Right kidney (tissue), 9 donors: ENCODE data around the gene BAD.
"Not testable (repeated sequence)": the region's sequence is repeated elsewhere in the genome, so short reads cannot be mapped to it uniquely, and the experiment has no call there.

ENCODE experiments used
- DNase-seq: peaks from one replicate; pipeline ENCODE4 v3.0.0-alpha.2; 2016
- long read RNA-seq, 8 donors: transcript quantifications; one replicate each; lab custom pipeline, GENCODE V29; 2026

BAD gene
- long read RNA-seq, donor 1, transcript BAD-201 (4 exons, 929 nt) = major isoform, 70 of 89 reads
- long read RNA-seq, donor 1, transcript BAD-203 (3 exons, 1,157 nt) = minor isoform, 17 of 89 reads
- long read RNA-seq, donor 1, partial matches to known transcripts = 0 of 89 reads
- long read RNA-seq, donor 1, other reads (novel, unspliced or antisense) = 0 of 89 reads
- long read RNA-seq, donor 2, transcript BAD-201 (4 exons, 929 nt) = major isoform, 37 of 53 reads
- long read RNA-seq, donor 2, transcript BAD-203 (3 exons, 1,157 nt) = minor isoform, 12 of 53 reads
- long read RNA-seq, donor 2, partial matches to known transcripts = 0 of 53 reads
- long read RNA-seq, donor 2, other reads (novel, unspliced or antisense) = 0 of 53 reads
- long read RNA-seq, donor 3, transcript BAD-203 (3 exons, 1,157 nt) = minor isoform, 6 of 33 reads
- long read RNA-seq, donor 3, transcript BAD-201 (4 exons, 929 nt) = major isoform, 17 of 33 reads
- long read RNA-seq, donor 3, partial matches to known transcripts = 10 of 33 reads
- long read RNA-seq, donor 3, other reads (novel, unspliced or antisense) = 0 of 33 reads
- long read RNA-seq, donor 4, transcript BAD-201 (4 exons, 929 nt) = major isoform, 26 of 35 reads
- long read RNA-seq, donor 4, transcript BAD-203 (3 exons, 1,157 nt) = minor isoform, 7 of 35 reads
- long read RNA-seq, donor 4, partial matches to known transcripts = 0 of 35 reads
- long read RNA-seq, donor 4, other reads (novel, unspliced or antisense) = 0 of 35 reads
- long read RNA-seq, donor 5, transcript BAD-201 (4 exons, 929 nt) = major isoform, 41 of 53 reads
- long read RNA-seq, donor 5, transcript BAD-203 (3 exons, 1,157 nt) = minor isoform, 12 of 53 reads
- long read RNA-seq, donor 5, partial matches to known transcripts = 0 of 53 reads
- long read RNA-seq, donor 5, other reads (novel, unspliced or antisense) = 0 of 53 reads
- long read RNA-seq, donor 6, transcript BAD-201 (4 exons, 929 nt) = major isoform, 32 of 85 reads
- long read RNA-seq, donor 6, transcript BAD-203 (3 exons, 1,157 nt) = minor isoform, 19 of 85 reads
- long read RNA-seq, donor 6, partial matches to known transcripts = 31 of 85 reads
- long read RNA-seq, donor 6, other reads (novel, unspliced or antisense) = 0 of 85 reads
- long read RNA-seq, donor 7, transcript BAD-201 (4 exons, 929 nt) = major isoform, 57 of 101 reads
- long read RNA-seq, donor 7, transcript BAD-205 (2 exons, 325 nt) = minor isoform, 5 of 101 reads
- long read RNA-seq, donor 7, transcript BAD-203 (3 exons, 1,157 nt) = minor isoform, 21 of 101 reads
- long read RNA-seq, donor 7, partial matches to known transcripts = 16 of 101 reads
- long read RNA-seq, donor 7, other reads (novel, unspliced or antisense) = 0 of 101 reads
- long read RNA-seq, donor 8, transcript BAD-203 (3 exons, 1,157 nt) = minor isoform, 8 of 54 reads
- long read RNA-seq, donor 8, transcript BAD-201 (4 exons, 929 nt) = major isoform, 41 of 54 reads
- long read RNA-seq, donor 8, partial matches to known transcripts = 0 of 54 reads
- long read RNA-seq, donor 8, other reads (novel, unspliced or antisense) = 0 of 54 reads

- peak; percentile 92 for DNase-seq
These were observed at the start of gene BAD for GRCh38 chr11:64284048-64284961. BAD (minus strand) TSS chr11:64284665; CDS start chr11:64284368, 297 bp downstream.

- no peak for DNase-seq
These were observed 49.1 kb upstream of the BAD start for GRCh38 chr11:64333556-64333955.

- DNase-seq = no peak
These were observed 47.3 kb upstream of the BAD start for GRCh38 chr11:64331569-64332371.

- DNase-seq = no peak
These were observed 46.4 kb upstream of the BAD start for GRCh38 chr11:64330888-64331287.

GRCh38 chr11:64327993-64328392, 43.5 kb upstream of the BAD start:
- no peak for DNase-seq

- no peak for DNase-seq
These were observed 42.9 kb upstream of the BAD start for GRCh38 chr11:64327375-64327774.

GRCh38 chr11:64324692-64325469, 40.4 kb upstream of the BAD start:
- DNase-seq = no peak

GRCh38 chr11:64323984-64324383, 39.5 kb upstream of the BAD start:
- DNase-seq = not testable (repeated sequence)

GRCh38 chr11:64323373-64323772, 38.9 kb upstream of the BAD start:
- DNase-seq = no peak

GRCh38 chr11:64322925-64323260, 38.4 kb upstream of the BAD start:
- DNase-seq = no peak

- no peak for DNase-seq
These were observed 37.1 kb upstream of the BAD start for GRCh38 chr11:64321533-64321932.

- no peak for DNase-seq
These were observed 36.6 kb upstream of the BAD start for GRCh38 chr11:64321026-64321425.

- no peak for DNase-seq
These were observed 36.1 kb upstream of the BAD start for GRCh38 chr11:64320556-64320955.

- DNase-seq = no peak
These were observed 34.6 kb upstream of the BAD start for GRCh38 chr11:64318766-64319761.

GRCh38 chr11:64317961-64318765, 33.7 kb upstream of the BAD start, which contains the start of gene PRDX5:
PRDX5 (plus strand) TSS chr11:64318121; CDS start chr11:64318216, 95 bp downstream.
- DNase-seq = peak; percentile 92

GRCh38 chr11:64317325-64317960, 33.0 kb upstream of the BAD start, which contains the start of gene TRMT112:
TRMT112 (minus strand) TSS chr11:64317559; CDS start chr11:64317526, 33 bp downstream.
- no peak for DNase-seq
